Nephron (organoid): ENCODE data around the gene PRKG1.

Experiments used
- H3K27ac Mint-ChIP-seq, 3 experiments: 2 replicates each; pipeline ENCODE4 v1.8.0; 2020; ENCODE audit warnings: mixed read lengths in 3 of 3, mild to moderate bottlenecking in 2 of 3, moderate library complexity in 1 of 3
- H3K27me3 Mint-ChIP-seq: 2 replicates; pipeline ENCODE4 v1.8.0; 2021; ENCODE audit warnings: low read depth, mild to moderate bottlenecking, moderate library complexity, mixed read lengths
- H3K36me3 Mint-ChIP-seq: 2 replicates; pipeline ENCODE4 v1.8.0; 2020; ENCODE audit warnings: low read depth, mixed read lengths
- H3K4me1 Mint-ChIP-seq: 2 replicates; pipeline ENCODE4 v1.8.0; 2020; ENCODE audit warnings: mixed read lengths
- H3K4me3 Mint-ChIP-seq, 3 experiments: 2 replicates each; pipeline ENCODE4 v1.8.0; 2020; ENCODE audit warnings: mild to moderate bottlenecking in 3 of 3, mixed read lengths in 3 of 3, moderate library complexity in 2 of 3
- H3K9me3 Mint-ChIP-seq: 2 replicates; pipeline ENCODE4 v1.8.0; 2020; ENCODE audit warnings: mixed read lengths
- CTCF ChIP-seq, 3 experiments: fragments of 200-600 bp; sonication (generic); IDR thresholded peaks; one replicate each; pipeline ENCODE4 v1.5.0; 2021; ENCODE audit warnings: antibody characterized with exemption in 3 of 3; ENCODE audit not compliant: unreplicated experiment in 3 of 3

PRKG1 gene

GRCh38 chr10:51860257-51860656 lies 786.0 kb downstream of the PRKG1 start:
- H3K27me3 Mint-ChIP-seq: no peaks in the 10 kb centered on the region
- H3K36me3 Mint-ChIP-seq: peaks cover 4% of the 10 kb centered on the region
- no peak overlapping the region for H3K27ac Mint-ChIP-seq
- no peak overlapping the region for H3K4me3 Mint-ChIP-seq
- H3K9me3 Mint-ChIP-seq: peaks cover 5% of the 10 kb centered on the region
- no peak for TF ChIP-seq CTCF (IDR thresholded peaks at IDR 0.05; ENCODE audit: unreplicated experiment in 3 of 3)
- peaks cover 20% of the 10 kb centered on the region for H3K4me1 Mint-ChIP-seq

- H3K27ac Mint-ChIP-seq: no peak overlapping the region
- no peaks in the 10 kb centered on the region for H3K27me3 Mint-ChIP-seq
- peaks cover under 1% of the 10 kb centered on the region for H3K36me3 Mint-ChIP-seq
- H3K9me3 Mint-ChIP-seq: peaks cover under 1% of the 10 kb centered on the region
- H3K4me3 Mint-ChIP-seq: no peak overlapping the region
- no peak for TF ChIP-seq CTCF (IDR thresholded peaks at IDR 0.05; ENCODE audit: unreplicated experiment in 3 of 3)
- peaks cover 20% of the 10 kb centered on the region for H3K4me1 Mint-ChIP-seq
Observed at GRCh38 chr10:51861051-51861450, 786.8 kb downstream of the PRKG1 start.

GRCh38 chr10:51861731-51862130 lies 787.4 kb downstream of the PRKG1 start:
- Mint-ChIP-seq H3K27ac (no peak overlapping the region), H3K27me3 (no peaks in the 10 kb centered on the region), H3K9me3 (no peaks in the 10 kb centered on the region), H3K4me1 (peaks cover 20% of the 10 kb centered on the region), H3K36me3 (no peaks in the 10 kb centered on the region), H3K4me3 (no peak overlapping the region)
- no peak for TF ChIP-seq CTCF (IDR thresholded peaks at IDR 0.05; ENCODE audit: unreplicated experiment in 3 of 3)

- no peak overlapping the region for H3K27ac Mint-ChIP-seq
- no peaks in the 10 kb centered on the region for H3K9me3 Mint-ChIP-seq
- TF ChIP-seq CTCF (IDR thresholded peaks at IDR 0.05; ENCODE audit: unreplicated experiment in 3 of 3): no peak
- H3K4me3 Mint-ChIP-seq: no peak overlapping the region
- peaks cover 15% of the 10 kb centered on the region for H3K4me1 Mint-ChIP-seq
- no peaks in the 10 kb centered on the region for H3K36me3 Mint-ChIP-seq
- H3K27me3 Mint-ChIP-seq: no peaks in the 10 kb centered on the region
Observed at GRCh38 chr10:51862149-51862548, 787.9 kb downstream of the PRKG1 start.

- H3K27me3 Mint-ChIP-seq: no peaks in the 10 kb centered on the region
- no peaks in the 10 kb centered on the region for H3K36me3 Mint-ChIP-seq
- no peak overlapping the region for H3K4me3 Mint-ChIP-seq
- no peaks in the 10 kb centered on the region for H3K9me3 Mint-ChIP-seq
- TF ChIP-seq CTCF (IDR thresholded peaks at IDR 0.05; ENCODE audit: unreplicated experiment in 3 of 3): no peak
- H3K27ac Mint-ChIP-seq: no peak overlapping the region
- peaks cover 2% of the 10 kb centered on the region for H3K4me1 Mint-ChIP-seq
Observed at GRCh38 chr10:51867956-51868355, 793.7 kb downstream of the PRKG1 start.

GRCh38 chr10:51874131-51874530 lies 799.8 kb downstream of the PRKG1 start:
- no peak overlapping the region for H3K27ac Mint-ChIP-seq
- no peak for TF ChIP-seq CTCF (IDR thresholded peaks at IDR 0.05; ENCODE audit: unreplicated experiment in 3 of 3)
- H3K4me3 Mint-ChIP-seq: no peak overlapping the region
- peaks cover 15% of the 10 kb centered on the region for H3K4me1 Mint-ChIP-seq
- no peaks in the 10 kb centered on the region for H3K36me3 Mint-ChIP-seq
- H3K9me3 Mint-ChIP-seq: no peaks in the 10 kb centered on the region
- no peaks in the 10 kb centered on the region for H3K27me3 Mint-ChIP-seq
